Right forelimb (tissue), 1 donor: ENCODE results near the gene B4GALT6.

Experiments
- DNase-seq: peaks from one replicate; pipeline ENCODE4 v3.0.0-alpha.2; 2018

B4GALT6 gene

DNA sequence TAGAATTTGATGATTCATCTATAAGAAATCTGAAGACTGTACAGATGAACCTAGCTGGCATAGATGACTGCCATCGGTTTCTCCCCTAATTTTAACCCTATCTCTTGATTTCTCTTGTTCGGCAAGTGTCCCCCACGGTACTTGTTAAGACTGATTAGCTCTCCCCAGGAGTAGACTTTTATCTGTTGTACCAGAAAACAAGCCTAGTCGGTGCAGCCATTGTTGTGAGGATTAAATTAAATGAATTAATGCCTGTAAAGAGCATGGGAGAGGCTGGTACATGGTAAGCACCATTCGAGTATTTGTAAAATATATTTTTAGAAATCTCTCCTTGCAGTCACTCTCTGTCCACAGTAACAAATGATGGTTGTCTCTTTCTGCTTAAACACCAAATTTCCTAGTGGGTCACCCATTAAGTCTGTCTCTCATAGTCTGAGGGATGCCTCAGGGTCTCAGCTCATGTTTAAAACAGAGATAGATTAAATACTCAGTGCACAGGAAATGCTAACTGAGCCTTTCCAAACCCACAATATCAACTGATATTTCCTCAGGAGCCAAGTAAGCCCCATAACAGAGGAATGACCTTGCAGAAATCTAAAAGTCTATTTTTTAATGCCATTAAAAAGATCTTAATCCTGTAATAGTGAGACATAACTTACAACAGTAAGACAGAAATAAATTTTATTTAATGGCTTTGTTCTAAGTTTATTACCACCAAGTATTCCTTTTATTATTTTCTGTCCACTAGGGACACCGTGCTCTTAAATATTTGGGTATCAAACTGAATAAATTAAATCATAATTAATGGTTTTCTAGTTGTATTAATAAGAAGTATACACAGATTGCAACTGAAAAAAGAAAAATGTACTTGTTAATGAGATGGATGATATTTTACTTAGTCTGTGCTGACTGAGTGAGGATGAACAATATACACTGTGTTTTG lies 2.9 kb upstream of the B4GALT6 start:
- DNase-seq: no peak

DNA sequence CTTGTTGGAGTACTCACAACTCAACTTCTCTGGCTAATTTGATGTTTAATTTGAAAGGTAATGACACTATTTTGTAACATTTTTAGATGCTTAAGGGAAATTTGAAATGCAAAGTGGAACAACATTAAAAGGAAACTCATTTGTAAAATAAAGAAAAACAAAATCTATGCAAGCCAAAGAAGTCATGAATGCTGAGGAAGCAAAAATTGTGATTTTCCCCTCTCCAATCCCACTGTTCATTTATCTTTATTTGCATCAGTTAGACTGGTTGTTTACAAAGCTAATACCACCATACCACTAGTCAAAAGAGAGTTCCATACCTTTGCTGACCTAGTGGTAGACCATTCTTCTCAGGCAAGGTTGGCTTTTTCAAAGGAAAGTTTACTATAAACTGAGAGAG lies 2.2 kb upstream of the B4GALT6 start:
- DNase-seq: no peak

DNA sequence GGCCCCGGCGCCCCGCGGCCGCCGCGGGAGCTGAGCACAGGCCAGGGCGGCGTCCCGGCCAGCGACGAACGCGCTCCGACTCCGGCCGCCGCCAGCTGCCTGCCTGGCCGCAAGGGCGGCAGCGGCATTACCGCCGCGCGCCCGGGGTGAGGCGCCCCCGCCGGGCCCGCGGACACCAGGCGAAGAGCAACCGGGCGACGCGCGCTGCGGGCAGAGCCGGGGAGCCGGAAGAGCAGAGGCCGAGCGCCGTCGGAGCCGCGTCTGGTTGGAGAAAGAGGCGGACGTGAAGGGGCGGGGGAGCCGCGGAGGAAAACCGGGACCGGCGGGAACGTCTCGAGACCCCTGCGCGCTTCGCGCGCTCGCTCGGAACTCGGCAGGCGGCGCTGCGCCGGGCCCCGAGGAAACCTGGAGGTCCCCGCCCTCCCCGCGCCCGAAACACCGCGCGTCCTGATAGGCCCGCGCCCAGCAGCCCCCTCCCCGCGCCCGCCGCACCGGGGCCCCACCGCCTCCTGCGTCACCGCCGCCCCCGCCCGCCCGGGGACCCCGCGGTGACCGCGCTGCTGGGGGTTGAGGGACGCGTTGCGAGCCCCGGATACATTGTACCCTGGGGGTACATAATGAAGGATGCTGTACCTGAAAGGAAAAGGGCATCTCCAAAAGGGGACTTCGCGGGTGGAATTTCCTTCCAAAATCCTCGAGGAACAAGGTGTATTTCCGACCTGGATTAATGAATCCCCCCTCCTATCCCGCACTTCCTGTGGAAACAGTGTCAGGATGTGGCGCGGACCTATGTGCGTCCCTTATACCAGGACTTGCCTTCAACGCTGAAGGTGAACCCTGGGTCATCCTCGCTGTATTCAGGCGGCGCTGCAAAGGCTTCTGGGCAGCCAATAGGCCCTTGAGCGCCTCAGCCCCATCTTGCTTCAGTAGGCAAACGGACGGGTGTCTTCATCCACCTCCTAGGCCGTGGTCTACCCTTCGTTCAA lies 1.0 kb upstream of the B4GALT6 start:
- DNase-seq: peak; percentile 87

DNA sequence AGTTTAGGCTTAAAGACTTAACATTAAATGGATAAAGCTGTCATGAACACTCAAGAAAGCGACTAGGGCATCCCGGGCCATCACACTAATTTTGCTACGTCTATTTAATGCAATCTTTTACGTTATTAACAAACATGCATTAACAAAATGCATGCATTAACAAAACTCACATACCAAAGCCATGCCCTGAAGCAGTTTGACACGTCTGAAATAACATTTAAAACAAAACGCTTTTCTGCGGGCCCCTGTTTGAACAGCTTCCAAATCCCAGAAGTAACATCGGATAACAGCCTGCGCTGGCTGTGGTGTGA lies 458 bp downstream of the B4GALT6 start:
- no peak for DNase-seq

DNA sequence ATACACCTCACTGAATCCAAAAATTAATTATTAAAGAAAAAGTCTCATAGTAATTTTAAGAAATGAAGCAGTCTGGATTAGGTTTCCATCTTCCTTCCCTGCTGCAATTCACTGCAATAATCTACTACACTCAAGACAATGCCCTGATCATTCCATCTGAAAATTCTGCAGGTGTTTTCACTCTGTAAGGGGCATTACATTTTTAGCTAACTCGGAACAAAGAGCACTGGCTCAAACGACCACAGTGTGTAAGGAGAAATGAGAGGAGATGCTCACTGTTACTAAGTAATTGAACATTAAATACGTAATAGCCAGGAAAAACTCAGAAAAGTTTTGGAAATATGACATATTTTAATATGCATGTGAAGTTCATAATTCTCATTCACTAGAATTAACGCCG lies 1.3 kb downstream of the B4GALT6 start:
- no peak for DNase-seq

DNA sequence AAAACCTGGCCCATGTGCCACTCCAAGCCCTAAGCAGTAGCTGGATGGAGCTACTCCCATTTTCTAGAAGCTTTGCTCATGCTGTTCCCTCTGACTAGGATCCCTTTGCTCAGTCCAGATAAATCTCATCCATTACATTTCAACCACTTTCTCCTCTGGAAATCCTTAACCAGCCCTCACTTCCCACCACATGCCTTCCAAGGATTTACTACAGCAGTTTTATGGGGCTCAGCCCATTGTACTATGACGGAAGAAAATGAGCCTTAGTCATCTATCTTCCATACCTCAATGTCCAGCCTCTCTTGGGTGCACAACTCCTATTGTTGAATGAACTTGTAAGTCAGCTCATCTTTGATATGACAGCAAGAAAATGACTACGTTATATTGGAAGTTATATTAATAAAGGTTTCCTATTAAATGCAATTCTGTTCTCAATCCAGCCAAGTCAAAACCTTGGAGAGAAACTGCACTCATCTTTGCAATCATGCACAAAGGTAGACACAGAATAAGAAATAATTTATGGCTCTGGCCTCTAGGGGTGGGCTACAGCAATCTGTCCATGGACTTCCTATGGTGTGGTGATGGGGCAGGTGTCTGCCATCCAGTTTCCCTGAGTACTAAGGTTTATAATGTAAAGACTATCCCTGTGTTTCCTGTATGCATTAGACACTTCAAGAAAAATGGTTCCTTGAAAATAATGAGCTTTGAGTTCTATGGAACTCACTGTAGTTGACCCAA lies 3.4 kb downstream of the B4GALT6 start:
- no peak for DNase-seq

DNA sequence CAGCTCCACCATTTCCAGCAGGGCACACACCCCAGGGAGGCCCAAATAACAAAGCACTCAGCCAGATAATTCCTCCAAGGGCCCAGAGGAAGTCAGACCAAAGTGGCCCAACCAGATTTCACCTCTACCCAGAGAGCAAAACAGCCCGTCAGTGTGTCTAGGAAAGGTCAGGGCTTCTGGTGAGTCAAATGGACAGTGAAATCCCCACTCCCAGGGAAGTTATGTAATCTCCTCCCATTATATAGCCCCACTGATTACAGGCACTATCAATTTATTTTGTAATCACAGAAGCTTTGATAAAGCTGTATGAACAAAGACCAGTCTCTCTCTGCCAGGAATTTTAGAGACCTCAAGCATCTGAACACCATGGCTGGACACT lies 4.0 kb downstream of the B4GALT6 start:
- DNase-seq: no peak

DNA sequence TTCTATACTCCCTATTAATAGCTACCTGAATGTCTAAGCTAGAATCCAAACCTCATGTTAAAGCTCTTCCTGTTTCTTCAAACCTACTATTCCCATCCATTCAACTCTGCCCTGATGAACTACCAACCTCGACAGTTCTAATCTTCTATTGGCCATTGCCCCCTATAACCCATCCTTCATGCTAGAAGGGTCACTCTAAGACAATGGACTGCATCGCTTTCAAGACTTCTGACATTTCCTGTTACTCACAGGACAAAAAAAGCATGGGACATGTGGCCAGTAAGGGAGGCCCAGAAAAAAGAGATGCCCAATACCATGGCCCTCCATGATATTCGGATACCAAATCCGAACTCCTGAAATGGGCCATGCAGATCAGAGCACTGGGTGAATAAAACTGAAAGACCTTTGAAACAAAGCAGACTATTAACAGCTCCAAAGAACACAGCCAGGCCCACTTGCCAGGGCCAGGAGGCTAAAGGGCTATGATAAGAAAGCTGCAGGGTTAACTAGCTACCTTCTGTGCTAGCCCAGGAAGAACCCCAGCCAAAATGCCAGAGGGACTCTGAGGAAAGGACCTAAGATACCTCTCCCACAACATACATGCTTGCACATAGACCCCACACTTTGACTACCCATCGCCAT lies 4.5 kb downstream of the B4GALT6 start:
- no peak for DNase-seq

DNA sequence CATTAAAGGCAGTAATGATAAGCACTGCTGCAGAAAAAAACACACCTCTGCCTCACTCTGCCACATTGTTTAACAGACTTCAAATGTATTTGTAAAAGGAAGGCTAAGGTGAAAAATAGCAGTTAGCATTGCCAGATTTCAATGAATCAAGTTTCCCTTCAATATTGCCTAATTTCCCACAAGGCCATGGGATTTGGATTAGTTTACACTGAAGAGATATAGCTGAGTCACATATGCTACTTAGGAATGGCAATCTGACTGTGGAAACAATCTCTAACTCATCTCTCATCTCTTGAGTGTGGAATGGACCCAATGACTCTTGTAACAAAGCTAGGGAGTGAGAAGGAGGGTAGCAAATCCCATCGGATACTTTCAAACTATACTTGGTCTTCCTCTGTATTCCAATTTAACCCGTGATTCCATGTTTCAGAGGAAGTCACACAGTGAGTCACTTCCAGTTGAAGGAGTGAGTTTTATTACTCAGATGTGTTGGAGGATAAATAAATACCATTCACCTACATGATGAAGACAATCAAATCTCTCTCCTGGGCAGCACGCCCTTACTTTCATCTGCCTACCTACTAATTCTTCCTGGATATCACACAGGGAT lies 5.1 kb downstream of the B4GALT6 start:
- no peak for DNase-seq

DNA sequence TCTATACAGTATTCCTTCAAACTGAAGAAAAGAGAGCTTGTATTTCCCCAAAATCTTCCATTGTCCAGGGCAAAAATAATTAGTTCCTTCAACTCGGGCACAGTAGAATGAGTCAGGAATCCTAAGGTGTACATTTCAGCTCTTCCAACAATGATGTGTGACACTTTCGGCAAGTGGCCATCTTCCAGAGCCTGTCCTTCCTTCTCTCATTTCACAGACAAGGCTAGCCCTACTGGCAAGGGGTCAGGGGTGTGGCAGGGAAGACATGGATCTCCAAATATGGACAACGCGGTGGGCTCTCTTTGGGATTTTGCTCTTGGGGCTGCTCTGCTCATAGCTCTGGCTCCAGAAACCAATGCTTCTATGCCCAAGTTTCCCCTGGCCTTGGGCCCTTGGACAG lies 6.0 kb downstream of the B4GALT6 start:
- DNase-seq: no peak

DNA sequence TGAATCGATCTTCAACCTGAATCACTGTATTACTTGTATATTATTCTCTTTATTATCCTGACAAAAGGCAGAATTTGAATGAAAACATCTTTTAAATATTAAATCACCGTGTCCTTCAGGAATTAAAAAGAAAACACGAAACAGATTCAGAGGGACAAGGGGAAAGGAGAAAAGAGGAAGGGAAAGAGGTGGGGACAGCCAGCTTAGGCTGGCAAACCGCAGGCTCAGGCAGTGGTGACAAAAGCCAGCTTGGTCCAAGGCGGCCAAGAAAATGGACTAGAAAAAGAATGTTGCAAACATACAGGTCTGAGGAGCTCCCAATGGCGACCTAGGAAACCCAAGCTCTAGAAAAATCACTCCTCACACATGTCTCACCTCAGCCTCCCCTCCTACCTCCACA lies 6.8 kb downstream of the B4GALT6 start:
- DNase-seq: no peak

DNA sequence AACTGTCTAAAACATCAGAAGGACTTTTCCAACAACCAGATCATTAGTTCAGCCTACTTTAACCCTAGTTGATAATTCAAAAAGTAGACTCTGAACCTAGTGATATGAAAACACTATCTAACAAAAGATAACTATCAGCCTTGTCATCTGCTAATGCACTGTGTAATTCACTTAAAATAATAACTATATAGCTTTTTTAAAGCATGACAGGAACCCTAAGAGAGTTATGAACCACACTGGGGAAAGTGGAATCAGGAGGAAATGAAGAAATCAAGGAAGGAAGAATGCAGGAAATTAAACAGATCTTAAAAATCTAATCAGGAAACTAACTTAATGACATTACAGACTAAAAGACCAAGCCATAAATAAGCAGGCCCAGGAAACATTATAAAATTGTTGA lies 9.0 kb downstream of the B4GALT6 start:
- no peak for DNase-seq

DNA sequence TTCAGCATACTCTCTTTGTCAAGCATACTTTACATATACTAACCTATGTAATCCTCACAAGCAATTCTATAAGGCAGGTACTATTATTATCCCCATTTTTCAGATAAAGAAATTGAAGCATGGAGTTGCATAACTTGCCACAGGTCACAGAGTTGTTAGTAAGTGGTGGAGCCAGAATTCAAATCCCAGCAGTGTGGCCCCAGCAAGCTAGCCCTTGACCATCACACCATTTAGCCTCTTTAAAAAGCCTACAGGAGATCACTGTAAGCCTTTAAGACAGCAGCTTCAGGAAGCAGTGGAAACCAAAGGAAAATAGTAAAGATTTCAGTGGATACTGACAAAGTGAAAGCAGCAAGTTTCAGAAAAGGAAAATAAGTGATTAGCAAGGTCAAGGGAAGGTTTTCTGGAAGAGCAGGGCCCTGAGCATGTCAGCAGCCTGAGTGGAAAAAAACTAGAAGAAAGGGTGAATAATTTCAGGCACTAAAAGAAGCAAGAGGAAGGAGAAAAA lies 11.7 kb downstream of the B4GALT6 start:
- no peak for DNase-seq

DNA sequence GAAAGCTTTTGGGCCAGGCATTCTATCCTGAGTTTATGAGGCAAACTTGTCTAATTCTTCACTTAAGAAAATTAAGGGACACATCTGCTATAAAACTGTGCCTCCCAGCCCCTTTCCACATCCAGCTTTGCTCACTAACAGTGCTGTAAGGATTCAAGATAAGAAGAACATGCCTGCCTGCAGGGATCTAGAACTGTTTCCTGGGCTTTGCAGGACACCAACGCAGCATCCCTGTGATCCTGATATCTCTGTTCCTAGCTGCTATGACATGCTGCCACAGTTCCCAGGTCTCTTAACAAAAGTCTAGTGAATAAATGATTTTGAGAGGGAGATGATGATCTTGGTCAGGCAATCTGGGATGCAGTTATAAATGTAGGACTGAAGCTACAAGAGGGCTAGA lies 12.4 kb downstream of the B4GALT6 start:
- DNase-seq: no peak

DNA sequence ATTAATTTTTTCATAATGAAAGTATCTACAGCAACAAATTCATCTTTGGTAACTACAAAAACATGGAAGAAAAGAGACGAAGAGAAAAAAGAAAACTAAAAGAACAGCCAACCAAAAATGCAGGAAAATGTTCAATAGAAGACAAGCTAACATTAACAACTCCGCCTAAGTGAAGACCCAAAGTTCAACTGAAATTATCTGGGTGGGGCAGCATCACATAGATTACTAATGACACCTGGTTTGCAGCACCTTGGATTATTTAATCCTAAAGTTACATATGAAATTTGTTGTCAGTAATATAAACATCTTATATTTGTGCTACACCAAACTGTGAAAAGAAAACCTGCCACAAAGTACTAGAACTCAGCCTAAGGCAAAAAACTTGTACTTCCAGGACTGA lies 14.8 kb downstream of the B4GALT6 start:
- DNase-seq: no peak

DNA sequence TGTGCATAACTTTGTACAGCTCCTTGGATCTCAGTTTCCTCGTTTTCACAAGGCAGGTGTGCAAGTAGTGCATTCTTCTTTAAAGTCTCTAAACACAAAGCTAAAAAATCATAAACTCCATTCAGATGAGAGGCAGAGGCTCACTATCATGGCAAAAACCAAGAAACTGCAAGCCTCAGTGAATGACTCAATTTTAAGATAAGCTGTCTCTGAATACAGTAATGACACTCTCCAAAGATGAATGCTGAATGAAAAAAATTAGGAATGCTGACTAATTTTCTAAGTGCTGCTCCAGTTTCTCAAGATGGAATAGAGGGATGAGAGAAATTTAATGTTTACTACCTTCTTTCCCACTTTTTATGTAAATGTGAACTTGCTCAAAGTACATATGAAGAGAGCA lies 17.2 kb downstream of the B4GALT6 start:
- no peak for DNase-seq

DNA sequence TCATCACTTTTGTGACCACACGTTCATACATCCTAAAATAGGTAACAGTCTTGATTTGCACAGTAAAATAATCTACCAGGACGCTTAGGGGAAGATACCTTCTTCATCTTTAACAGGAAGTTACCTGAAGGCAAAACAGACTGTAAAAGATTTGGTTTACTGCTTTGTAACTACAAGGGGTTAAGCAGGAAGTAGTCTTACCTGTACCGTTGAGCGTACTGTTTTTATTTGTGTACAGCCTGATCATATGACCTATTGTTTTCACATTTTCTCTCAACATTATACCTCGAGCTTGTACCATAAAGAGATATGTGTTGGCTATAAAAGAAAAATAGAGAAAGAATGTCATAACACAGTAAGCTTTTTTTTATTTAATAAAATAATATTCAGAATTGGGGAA lies 18.3 kb downstream of the B4GALT6 start:
- no peak for DNase-seq

DNA sequence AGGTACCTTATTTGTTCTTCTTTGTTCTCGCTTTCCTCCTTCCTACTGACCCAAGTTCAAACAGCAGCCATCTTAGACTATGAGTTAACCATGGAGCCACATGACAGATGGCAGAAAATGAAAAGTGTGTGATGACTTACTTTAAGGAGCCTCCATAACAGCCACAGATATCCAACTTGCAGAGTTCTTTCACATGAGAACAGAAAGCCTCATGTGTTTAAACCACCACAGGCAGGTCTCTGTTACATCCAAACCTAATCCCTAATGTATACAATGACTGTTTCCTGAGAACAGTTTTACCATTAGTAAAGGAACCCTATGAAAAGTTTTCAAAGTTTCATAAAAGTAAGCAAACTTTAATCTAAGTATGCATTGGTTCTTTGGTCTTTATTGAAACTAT lies 20.3 kb downstream of the B4GALT6 start:
- no peak for DNase-seq

DNA sequence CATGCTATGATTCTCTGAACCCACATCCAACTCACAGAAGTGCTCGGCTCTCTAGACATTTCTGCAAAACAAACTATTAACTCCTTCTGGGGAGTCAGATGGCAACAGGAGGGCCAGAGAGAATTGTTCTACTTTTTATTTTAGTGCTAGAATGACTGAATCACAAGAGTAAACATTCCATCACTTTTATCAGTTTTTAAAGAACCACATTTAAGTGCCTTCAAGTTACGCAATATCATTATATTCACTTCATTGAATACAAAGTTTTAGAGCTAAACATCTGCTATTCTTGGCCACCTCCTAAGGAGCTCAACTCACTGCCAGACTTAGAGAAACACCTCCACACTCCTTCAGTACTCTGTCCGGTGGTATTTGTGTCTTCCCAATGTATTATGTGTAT lies 22.4 kb downstream of the B4GALT6 start:
- DNase-seq: no peak

DNA sequence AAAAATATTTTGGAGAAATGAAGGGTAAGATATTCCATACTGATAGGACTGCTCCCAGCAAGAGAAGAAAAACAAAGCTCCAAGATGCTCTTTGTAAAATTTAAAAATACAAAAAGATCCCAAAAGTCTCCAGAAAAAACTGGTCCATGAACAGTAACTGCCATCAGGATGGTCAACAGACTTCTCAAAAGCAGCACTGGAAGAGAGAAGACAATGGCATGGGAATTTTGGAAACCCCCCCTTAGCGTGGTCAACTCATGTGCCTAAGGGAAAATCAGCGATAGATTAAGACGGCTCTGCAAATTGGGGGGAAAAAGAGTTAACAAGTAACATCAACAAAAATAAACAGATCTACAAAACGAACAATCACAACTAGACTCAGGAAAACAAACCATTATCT lies 23.6 kb downstream of the B4GALT6 start:
- DNase-seq: no peak

DNA sequence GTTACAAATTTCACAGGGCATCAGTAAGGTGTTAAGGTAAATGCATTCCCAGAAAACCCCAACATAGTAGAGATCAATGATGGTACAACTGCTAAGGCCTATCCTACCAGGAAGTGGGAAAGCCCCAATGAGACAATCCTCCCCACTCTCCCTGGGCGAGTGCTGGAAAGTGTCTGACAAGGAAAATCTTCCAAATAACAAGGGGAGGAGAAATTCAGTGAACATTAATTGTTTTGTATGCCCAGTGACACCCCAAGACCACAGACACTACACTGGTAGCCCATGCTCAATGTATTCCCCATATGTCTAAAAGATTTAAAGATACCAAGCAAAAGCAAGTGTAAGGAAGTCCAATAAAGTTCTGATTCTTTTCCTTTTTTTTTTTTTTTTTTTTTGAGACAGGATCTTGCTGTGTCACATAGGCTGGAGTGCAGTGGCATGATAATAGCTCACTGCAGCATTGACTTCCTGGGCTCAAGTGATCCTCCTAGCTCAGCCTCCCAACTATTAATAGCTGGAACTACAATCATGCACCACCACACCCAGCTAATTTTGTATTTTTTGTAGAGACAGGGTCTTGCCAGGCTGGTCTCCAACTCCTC lies 24.7 kb downstream of the B4GALT6 start:
- no peak for DNase-seq
